Mammary epithelial cell (primary cell): ENCODE measurements around the gene TSPAN32.

Source experiments
- CTCF ChIP-seq, 2 donors: IDR thresholded peaks in 1 of 2; conservative IDR thresholded peaks in 1 of 2; 2 replicates each; pipeline ENCODE4 v1.5.1; 2011 to 2012; ENCODE audit warnings: inconsistent platforms in 2 of 2, low read length in 2 of 2, mild to moderate bottlenecking in 2 of 2, control low read depth in 1 of 2, low read depth in 1 of 2; ENCODE audit not compliant: insufficient read depth in 1 of 2; ENCODE audit errors: extremely low read depth in 1 of 2
- EZH2 ChIP-seq: IDR thresholded peaks from 2 replicates; pipeline ENCODE4 v1.6.1; 2012; ENCODE audit warnings: low read length, inconsistent platforms, borderline replicate concordance

GRCh38 chr11:2271077-2271326 lies 30.8 kb upstream of the TSPAN32 start:
- TF ChIP-seq EZH2, result no peak
- TF ChIP-seq CTCF (conservative IDR thresholded peaks at IDR 0.05 in 1 of 2, IDR thresholded peaks at IDR 0.05 in 1 of 2; ENCODE audit: extremely low read depth in 1 of 2, insufficient read depth in 1 of 2, low read depth in 1 of 2, low read length in 2 of 2), result no peak
